HEK293 (cell line): ENCODE data around the gene EZH1.
A peak's percentile ranks its signal among the peaks of the same experiment; 100 is the strongest.

Source experiments
- HOXD13 ChIP-seq: sonication (generic); formaldehyde crosslinking; IDR thresholded peaks from 2 replicates; pipeline ENCODE4 v1.8.0; 2022; ENCODE audit warnings: missing genetic modification reagents, borderline replicate concordance
- KLF16 ChIP-seq: fragments of 450-650 bp; formaldehyde crosslinking; IDR thresholded peaks from 2 replicates; pipeline ENCODE4 v1.5.1; 2017; ENCODE audit warnings: missing biosample characterization, missing genetic modification characterization
- KLF7 ChIP-seq: fragments of 450-650 bp; formaldehyde crosslinking; IDR thresholded peaks from 2 replicates; pipeline ENCODE4 v1.5.1; 2016; ENCODE audit warnings: missing biosample characterization, missing genetic modification characterization, borderline replicate concordance
- KLF8 ChIP-seq: fragments of 450-650 bp; formaldehyde crosslinking; IDR thresholded peaks from 2 replicates; pipeline ENCODE4 v1.5.1; 2016; ENCODE audit warnings: missing biosample characterization, missing genetic modification characterization
- OSR2 ChIP-seq: fragments of 450-650 bp; formaldehyde crosslinking; IDR thresholded peaks from 2 replicates; pipeline ENCODE4 v1.5.1; 2016; ENCODE audit warnings: missing biosample characterization, missing genetic modification characterization
- TRIM28 ChIP-seq: IDR thresholded peaks from 2 replicates; pipeline ENCODE4 v1.6.1; 2011; ENCODE audit warnings: low read length, control low read depth, borderline replicate concordance
- ZBTB1 ChIP-seq: fragments of 450-650 bp; formaldehyde crosslinking; IDR thresholded peaks from 2 replicates; pipeline ENCODE4 v1.5.1; 2016; ENCODE audit warnings: missing biosample characterization, missing genetic modification characterization
- ZBTB48 ChIP-seq: fragments of 450-650 bp; formaldehyde crosslinking; IDR thresholded peaks from 2 replicates; pipeline ENCODE4 v1.5.1; 2016; ENCODE audit warnings: missing biosample characterization, missing genetic modification characterization
- ZEB2 ChIP-seq: fragments of 450-650 bp; formaldehyde crosslinking; IDR thresholded peaks from 2 replicates; pipeline ENCODE4 v1.5.1; 2016; ENCODE audit warnings: missing biosample characterization, missing genetic modification characterization
- ZFHX2 ChIP-seq: fragments of 450-650 bp; formaldehyde crosslinking; conservative IDR thresholded peaks from 2 replicates; pipeline ENCODE4 v1.5.1; 2016; ENCODE audit warnings: missing biosample characterization, missing genetic modification characterization
- ZNF146 ChIP-seq: fragments of 450-650 bp; formaldehyde crosslinking; IDR thresholded peaks from 2 replicates; pipeline ENCODE4 v1.5.1; 2016; ENCODE audit warnings: missing biosample characterization, missing genetic modification characterization
- ZNF157 ChIP-seq: fragments of 450-650 bp; formaldehyde crosslinking; IDR thresholded peaks from 2 replicates; pipeline ENCODE4 v1.5.1; 2016; ENCODE audit warnings: missing biosample characterization, missing genetic modification characterization
- ZNF2 ChIP-seq: fragments of 450-650 bp; formaldehyde crosslinking; IDR thresholded peaks from 2 replicates; pipeline ENCODE4 v1.5.1; 2016; ENCODE audit warnings: missing biosample characterization, missing genetic modification characterization
- ZNF214 ChIP-seq: fragments of 450-650 bp; formaldehyde crosslinking; IDR thresholded peaks from 2 replicates; pipeline ENCODE4 v1.5.1; 2017; ENCODE audit warnings: missing biosample characterization, mild to moderate bottlenecking, missing genetic modification characterization, borderline replicate concordance
- ZNF311 ChIP-seq: fragments of 450-650 bp; formaldehyde crosslinking; IDR thresholded peaks from 2 replicates; pipeline ENCODE4 v1.5.1; 2017; ENCODE audit warnings: missing biosample characterization, missing genetic modification characterization, borderline replicate concordance
- ZNF37A ChIP-seq: fragments of 450-650 bp; IDR thresholded peaks from 2 replicates; pipeline ENCODE4 v1.5.1; 2018; ENCODE audit warnings: missing biosample characterization, missing genetic modification characterization
- ZNF398 ChIP-seq: fragments of 450-650 bp; formaldehyde crosslinking; IDR thresholded peaks from 2 replicates; pipeline ENCODE4 v1.5.1; 2017; ENCODE audit warnings: missing biosample characterization, missing genetic modification characterization
- ZNF416 ChIP-seq: fragments of 450-650 bp; formaldehyde crosslinking; IDR thresholded peaks from 2 replicates; pipeline ENCODE4 v1.5.1; 2016; ENCODE audit warnings: missing biosample characterization, missing genetic modification characterization
- ZNF514 ChIP-seq: fragments of 450-650 bp; formaldehyde crosslinking; IDR thresholded peaks from 2 replicates; pipeline ENCODE4 v1.5.1; 2016; ENCODE audit warnings: missing biosample characterization, missing genetic modification characterization
- ZNF544 ChIP-seq: fragments of 450-650 bp; formaldehyde crosslinking; IDR thresholded peaks from 2 replicates; pipeline ENCODE4 v1.5.0; 2017; ENCODE audit warnings: missing biosample characterization, missing genetic modification characterization
- ZNF558 ChIP-seq: fragments of 450-650 bp; formaldehyde crosslinking; IDR thresholded peaks from 2 replicates; pipeline ENCODE4 v1.5.1; 2016; ENCODE audit warnings: missing biosample characterization, missing genetic modification characterization
- ZNF623 ChIP-seq: fragments of 450-650 bp; formaldehyde crosslinking; IDR thresholded peaks from 2 replicates; pipeline ENCODE4 v1.5.1; 2016; ENCODE audit warnings: missing biosample characterization, missing genetic modification characterization
- ZNF658 ChIP-seq: fragments of 450-650 bp; formaldehyde crosslinking; IDR thresholded peaks from 2 replicates; pipeline ENCODE4; 2016; ENCODE audit warnings: missing biosample characterization, missing genetic modification characterization
- ZNF670 ChIP-seq: fragments of 450-650 bp; formaldehyde crosslinking; IDR thresholded peaks from 2 replicates; pipeline ENCODE4 v1.5.1; 2016; ENCODE audit warnings: missing biosample characterization, missing genetic modification characterization, low read depth
- ZNF677 ChIP-seq: fragments of 450-650 bp; IDR thresholded peaks from 2 replicates; pipeline ENCODE4 v1.5.0; 2018; ENCODE audit warnings: missing biosample characterization, mild to moderate bottlenecking, missing genetic modification characterization, moderate library complexity
- ZNF747 ChIP-seq: fragments of 450-650 bp; formaldehyde crosslinking; IDR thresholded peaks from 2 replicates; pipeline ENCODE4 v1.5.1; 2016; ENCODE audit warnings: missing biosample characterization, missing genetic modification characterization
- ZNF768 ChIP-seq: fragments of 450-650 bp; formaldehyde crosslinking; IDR thresholded peaks from 2 replicates; pipeline ENCODE4 v1.5.1; 2018; ENCODE audit warnings: missing biosample characterization, mild to moderate bottlenecking, missing genetic modification characterization
- ZNF776 ChIP-seq: fragments of 450-650 bp; formaldehyde crosslinking; IDR thresholded peaks from 2 replicates; pipeline ENCODE4 v1.5.0; 2017; ENCODE audit warnings: missing biosample characterization, missing genetic modification characterization, borderline replicate concordance
- ZXDB ChIP-seq: fragments of 450-650 bp; formaldehyde crosslinking; IDR thresholded peaks from 2 replicates; pipeline ENCODE4 v1.5.1; 2016; ENCODE audit warnings: missing biosample characterization, missing genetic modification characterization
- TF ChIP-seq, protein P1 (sequence below): fragments of 450-650 bp; formaldehyde crosslinking; IDR thresholded peaks from 2 replicates; pipeline ENCODE4 v1.5.1; 2017; ENCODE audit warnings: missing biosample characterization, missing genetic modification characterization
- TF ChIP-seq, protein P2 (sequence below): fragments of 450-650 bp; IDR thresholded peaks from 2 replicates; pipeline ENCODE4 v1.5.1; 2018; ENCODE audit warnings: missing biosample characterization, missing genetic modification characterization
- TF ChIP-seq, protein P3 (sequence below): sonication (generic); formaldehyde crosslinking; IDR thresholded peaks from 2 replicates; pipeline ENCODE4 v1.8.1; 2022; ENCODE audit warnings: mild to moderate bottlenecking, moderate library complexity, missing genetic modification reagents

EZH1 gene

DNA sequence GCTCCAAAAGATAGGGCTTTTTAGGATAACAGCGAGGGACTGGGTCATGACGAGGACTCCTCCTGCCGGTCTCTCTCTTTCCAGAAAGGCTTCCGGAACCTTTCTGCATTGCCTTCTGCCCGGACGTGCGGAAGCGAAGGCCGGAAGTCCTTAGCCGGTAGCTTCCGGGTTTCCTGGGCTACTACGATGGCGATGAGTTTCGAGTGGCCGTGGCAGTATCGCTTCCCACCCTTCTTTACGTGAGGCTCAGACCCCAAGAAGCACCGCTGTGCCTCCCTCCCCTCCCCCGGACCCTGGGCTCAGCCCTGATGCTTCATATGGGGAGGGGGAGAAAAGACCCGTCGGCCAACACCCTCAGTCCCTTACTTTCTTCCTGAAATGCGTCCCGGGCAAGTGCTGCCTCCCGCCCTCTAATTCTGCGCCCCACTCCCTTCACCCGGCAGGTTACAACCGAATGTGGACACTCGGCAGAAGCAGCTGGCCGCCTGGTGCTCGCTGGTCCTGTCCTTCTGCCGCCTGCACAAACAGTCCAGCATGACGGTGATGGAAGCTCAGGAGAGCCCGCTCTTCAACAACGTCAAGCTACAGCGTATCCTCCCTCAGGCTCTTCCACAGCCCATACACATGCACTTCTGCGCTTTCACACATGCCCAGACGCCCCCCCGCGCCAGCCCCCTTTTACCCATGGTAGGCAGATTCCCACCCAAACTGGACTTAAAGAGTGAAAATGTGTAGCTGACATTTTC is 28.6 kb upstream of the EZH1 start, which contains the start of gene VPS25 (continued):
- TF ChIP-seq ZNF776 (tag by site-specific recombination) (no peak), ZXDB (tag by site-specific recombination) (no peak; the same call in 1 of the 2 replicates), ZBTB48 (tag by site-specific recombination) (peak; percentile 69), ZNF558 (no peak; the same call in 1 of the 2 replicates), ZNF398 (tag by site-specific recombination) (peak; percentile 7; the same call in 1 of the 2 replicates), ZNF2 (tag by site-specific recombination) (peak; percentile 92), KLF8 (tag by site-specific recombination) (peak; percentile 77), ZFHX2 (tag by site-specific recombination) (no peak), ZNF658 (tag by site-specific recombination) (no peak), ZNF747 (tag by site-specific recombination) (no peak), ZNF146 (tag by site-specific recombination) (peak; percentile 55), KLF7 (tag by site-specific recombination) (peak; percentile 44; the same call in 1 of the 2 replicates), ZBTB1 (tag by site-specific recombination) (no peak), ZNF157 (tag by site-specific recombination) (no peak), ZNF311 (tag by site-specific recombination) (no peak), ZNF677 (no peak), OSR2 (tag by site-specific recombination) (peak; percentile 99), ZNF416 (no peak), ZNF623 (tag by site-specific recombination) (0 out of 2 replicates have a peak, but pooled peaks have one; percentile 30), HOXD13 (no peak), ZNF768 (tag by site-specific recombination) (no peak), ZNF544 (tag by site-specific recombination) (no peak), TRIM28 (peak; percentile 68; the same call in 1 of the 2 replicates), KLF16 (peak; percentile 89), ZNF514 (tag by site-specific recombination) (no peak), ZNF37A (tag by site-specific recombination) (no peak), ZNF670 (no peak), ZNF214 (no peak), ZEB2 (tag by site-specific recombination) (peak; percentile 50; the same call in 1 of the 2 replicates)
- TF ChIP-seq, protein P1, sequence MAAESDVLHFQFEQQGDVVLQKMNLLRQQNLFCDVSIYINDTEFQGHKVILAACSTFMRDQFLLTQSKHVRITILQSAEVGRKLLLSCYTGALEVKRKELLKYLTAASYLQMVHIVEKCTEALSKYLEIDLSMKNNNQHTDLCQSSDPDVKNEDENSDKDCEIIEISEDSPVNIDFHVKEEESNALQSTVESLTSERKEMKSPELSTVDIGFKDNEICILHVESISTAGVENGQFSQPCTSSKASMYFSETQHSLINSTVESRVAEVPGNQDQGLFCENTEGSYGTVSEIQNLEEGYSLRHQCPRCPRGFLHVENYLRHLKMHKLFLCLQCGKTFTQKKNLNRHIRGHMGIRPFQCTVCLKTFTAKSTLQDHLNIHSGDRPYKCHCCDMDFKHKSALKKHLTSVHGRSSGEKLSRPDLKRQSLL (tag by site-specific recombination), result peak; percentile 54; the same call in 1 of the 2 replicates
- TF ChIP-seq, protein P2, sequence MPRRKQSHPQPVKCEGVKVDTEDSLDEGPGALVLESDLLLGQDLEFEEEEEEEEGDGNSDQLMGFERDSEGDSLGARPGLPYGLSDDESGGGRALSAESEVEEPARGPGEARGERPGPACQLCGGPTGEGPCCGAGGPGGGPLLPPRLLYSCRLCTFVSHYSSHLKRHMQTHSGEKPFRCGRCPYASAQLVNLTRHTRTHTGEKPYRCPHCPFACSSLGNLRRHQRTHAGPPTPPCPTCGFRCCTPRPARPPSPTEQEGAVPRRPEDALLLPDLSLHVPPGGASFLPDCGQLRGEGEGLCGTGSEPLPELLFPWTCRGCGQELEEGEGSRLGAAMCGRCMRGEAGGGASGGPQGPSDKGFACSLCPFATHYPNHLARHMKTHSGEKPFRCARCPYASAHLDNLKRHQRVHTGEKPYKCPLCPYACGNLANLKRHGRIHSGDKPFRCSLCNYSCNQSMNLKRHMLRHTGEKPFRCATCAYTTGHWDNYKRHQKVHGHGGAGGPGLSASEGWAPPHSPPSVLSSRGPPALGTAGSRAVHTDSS (tag by site-specific recombination), result peak; percentile 71
- TF ChIP-seq, protein P3, sequence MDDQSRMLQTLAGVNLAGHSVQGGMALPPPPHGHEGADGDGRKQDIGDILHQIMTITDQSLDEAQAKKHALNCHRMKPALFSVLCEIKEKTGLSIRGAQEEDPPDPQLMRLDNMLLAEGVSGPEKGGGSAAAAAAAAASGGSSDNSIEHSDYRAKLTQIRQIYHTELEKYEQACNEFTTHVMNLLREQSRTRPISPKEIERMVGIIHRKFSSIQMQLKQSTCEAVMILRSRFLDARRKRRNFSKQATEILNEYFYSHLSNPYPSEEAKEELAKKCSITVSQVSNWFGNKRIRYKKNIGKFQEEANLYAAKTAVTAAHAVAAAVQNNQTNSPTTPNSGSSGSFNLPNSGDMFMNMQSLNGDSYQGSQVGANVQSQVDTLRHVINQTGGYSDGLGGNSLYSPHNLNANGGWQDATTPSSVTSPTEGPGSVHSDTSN (CRISPR knock-in tag), result no peak
